HG03135 (cell line): ENCODE data around the gene IMPDH1.

Experiments used
- ATAC-seq: cut with Tn5 transposase; IDR thresholded peaks from one replicate; pipeline ENCODE4 v1.9.1; 2021; ENCODE audit warnings: mild to moderate bottlenecking, moderate library complexity; ENCODE audit not compliant: unreplicated experiment

Gene IMPDH1

DNA sequence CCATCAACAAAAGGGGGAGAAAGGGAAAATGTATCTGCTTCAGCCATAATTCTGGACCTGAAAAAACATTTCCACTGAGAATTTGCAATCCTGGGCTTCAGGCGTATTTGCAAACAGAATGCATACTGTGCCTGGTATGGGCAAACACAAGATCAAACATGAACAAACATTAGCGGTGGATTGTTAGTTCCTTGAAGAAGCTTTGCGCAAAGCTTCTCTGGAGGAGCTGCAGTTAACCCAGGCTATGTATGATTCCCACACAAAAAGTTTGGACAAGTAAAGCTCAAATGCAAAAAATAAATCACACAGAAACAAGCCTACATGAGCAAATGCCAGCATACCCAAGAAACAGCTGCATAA is 25.5 kb upstream of the IMPDH1 start:
- ATAC-seq, result no peak

DNA sequence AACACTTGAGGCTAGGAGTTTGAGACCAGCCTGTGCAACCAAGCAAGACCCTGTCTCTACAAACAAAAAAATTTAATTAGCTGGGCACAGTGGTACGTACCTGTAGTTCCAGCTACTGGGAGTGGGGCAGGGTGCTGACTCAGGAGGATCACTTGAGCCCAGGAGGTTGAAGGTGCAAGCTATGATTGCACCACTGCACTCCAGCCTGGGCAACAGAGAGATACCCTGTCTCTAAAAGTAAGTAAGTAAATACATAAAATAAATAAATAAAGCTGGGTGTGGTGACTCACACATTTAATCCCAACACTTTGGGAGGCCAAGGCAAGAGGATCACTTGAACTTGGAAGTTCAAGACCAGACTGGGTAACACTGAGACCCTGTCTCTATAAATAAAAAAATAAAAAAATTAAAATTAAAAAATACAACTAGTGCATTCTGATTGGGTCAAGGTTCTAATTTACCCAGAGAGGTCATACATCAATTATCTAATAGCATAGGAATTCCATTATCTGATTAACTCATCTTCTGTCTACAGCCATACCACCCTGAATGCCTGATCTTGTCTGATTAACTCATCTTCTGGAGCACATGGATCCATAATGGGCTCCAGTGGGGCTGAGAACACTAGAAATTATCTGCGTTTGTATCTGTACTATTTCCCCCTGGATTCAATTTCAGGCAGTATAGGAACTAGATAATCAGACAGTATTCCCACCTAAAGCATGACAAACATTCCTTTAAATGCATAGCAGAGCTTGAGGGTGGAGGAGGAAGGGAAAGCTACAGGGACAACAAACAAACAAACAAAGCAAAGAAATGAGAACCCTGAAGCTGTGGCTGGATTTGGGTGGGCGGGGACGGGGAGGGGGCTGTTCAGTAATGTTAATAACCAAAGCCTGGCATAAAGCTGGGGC is 24.9 kb upstream of the IMPDH1 start:
- ATAC-seq, result no peak

DNA sequence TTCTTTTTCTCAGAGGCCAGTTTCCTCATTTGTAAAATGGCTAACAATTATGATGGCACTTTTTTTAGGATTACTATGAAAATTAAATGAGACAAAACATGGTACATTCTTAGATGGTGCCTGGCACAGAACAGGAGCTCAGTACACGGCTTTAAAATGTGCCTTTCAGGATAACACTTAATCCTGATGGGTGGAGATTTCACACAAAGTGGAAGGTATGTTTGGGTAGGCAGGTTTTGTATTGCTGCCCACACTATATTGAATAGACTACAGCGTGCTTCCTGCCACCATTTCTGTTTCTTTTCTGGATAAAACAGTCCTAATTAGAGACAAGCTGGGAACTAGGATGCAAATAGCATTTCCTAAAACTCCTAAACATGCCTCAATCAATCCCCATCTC is 22.0 kb upstream of the IMPDH1 start:
- ATAC-seq, result no peak

DNA sequence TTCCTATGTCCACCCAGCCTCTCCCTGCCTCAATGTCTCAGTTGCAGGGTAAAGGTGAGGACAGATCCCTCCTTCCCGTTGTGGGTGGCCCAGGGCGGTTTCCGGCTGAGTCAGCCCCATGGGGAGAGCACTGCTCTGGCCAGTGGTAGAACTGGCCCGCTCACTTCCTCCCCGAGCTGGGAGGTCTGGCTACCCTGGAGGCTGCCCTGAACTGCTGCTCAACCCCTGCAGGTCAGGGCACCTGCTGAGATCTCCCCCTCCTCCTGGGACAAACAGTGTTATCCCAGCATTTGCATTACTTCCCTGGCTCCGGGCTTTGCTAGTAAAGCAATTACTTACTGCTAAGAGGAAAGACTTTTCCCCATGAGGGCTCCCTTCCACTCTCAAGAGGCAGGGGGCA is 21.4 kb upstream of the IMPDH1 start:
- ATAC-seq, result no peak

DNA sequence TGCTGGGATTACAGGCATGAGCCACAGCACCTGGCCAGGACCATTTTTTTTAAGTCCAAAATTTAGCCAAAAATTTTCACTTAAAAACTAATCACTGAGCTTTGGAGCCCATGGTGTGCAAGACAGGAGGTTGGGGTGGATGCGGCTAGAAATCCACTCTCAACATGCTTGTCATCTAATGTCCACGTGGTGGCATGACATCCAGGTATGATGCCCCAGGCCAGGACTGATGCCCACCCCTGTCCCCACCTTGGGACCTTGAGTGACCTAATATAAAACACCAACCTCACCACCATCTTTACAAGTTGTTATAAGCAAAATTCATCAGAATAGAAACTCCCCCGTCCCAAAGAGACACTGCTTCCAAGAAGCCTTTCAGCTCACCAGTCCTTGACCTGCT is 20.4 kb upstream of the IMPDH1 start:
- no peak for ATAC-seq

DNA sequence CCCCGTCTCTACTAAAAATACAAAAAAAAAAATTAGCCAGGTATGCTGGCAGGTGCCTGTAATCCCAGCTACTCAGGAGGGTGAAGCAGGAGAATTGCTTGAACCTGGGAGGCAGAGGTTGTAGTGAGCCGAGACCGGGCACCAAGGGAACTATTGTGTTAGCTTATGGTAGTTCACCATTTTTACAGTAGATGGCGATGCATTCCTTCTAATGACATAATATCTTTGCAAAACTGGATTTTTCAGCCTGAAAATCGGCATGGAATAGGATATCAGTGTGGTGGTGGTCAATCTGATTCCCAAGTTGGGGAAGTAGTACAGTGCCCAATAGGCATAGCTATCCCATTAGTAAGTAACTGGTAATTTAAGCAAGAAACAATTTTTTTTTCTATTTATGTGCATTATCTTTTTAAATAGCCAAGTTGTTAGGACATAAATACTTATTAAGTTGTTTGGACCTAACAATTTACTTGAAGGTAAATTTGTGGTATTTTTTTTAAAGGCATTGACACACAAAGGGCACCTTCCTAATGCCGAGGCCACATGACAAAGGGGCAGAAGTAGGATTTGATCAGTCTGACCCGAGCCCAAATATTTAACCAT is 17.6 kb upstream of the IMPDH1 start:
- ATAC-seq, result no peak

DNA sequence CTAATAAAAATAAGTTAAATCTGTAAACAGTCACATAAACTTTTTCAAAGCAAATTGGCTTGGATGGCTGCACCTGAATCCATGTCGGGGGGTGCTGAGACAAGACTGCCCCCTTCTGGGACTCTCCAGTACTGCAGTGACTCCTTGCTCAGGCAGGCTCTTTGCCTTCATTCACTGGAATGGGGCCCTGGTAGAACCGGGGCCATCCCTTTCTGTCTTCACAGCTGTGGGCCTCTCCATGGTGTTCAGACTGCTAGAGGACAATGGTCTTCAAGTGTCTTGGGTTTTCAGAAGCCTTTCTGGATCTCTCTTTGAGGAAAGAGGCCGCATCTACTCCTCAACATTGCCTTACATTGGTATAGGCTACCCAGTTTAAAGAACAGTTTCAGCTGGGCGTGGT is 16.1 kb upstream of the IMPDH1 start:
- ATAC-seq, result no peak

DNA sequence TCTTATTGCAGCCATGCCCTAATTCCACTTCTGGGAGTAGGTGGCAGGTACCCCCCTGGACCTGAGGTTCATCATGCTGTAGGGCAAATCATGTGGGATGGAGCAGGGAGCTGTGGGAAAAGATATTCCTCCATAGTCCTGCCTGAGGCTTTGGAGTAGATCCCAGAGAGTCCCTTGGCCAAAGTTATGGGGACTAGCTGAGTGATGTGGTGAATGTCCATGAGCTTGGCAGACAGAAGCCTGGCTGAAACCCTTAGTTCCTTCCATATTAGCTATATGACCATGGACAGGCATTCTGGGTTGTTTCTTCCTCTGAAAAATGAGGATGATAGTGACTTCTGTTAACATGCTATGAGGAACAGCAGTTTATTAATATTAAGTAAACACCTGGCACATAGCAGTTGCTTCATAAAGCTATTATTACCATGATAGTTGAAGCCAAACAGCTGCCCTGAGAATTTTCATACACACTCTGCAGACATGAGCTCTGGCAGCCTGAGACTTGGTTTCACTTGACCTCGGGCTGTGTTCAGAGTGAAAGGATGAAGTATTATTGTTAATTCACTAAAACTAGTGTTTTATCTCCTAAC is 15.0 kb upstream of the IMPDH1 start:
- ATAC-seq, result no peak

DNA sequence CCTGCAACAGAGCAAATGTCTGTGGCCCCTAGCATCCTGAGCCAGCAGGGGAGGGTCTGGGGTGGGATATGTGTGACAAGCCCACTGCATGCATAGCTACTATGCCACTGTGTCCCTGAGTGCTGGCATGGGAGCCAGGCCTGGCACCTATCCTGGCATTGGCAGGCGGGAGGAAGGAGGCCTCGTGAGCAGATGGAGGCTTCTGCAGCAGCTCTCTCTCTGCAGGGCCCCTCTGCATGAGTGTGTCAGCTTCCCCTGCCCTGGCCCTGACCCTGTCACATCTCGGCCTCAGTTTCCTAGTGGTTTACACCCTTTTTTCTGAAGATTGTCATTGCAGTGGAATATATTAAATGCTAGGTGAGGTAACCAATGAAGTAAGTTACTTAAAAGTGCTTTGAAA is 13.1 kb upstream of the IMPDH1 start:
- no peak for ATAC-seq

DNA sequence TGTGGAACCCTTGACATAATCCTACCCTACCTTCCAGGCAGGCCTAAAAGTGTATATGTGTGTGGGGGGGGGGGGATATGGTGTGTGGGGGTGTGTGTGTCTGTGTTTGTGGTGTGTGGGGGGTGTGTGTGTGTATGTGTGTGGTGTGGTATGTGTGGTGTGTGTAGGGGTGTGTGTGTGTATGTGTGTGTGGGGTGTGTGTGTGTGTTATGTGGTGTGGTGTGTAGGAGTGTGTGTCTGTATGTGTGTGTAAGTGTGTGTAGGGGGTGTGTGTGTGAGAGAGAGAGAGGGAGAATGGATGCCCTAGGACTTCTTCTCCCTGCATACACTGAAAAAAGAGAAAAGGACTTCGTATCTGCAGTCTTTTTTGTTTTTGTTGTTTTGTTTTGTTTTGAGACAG is 12.3 kb upstream of the IMPDH1 start:
- no peak for ATAC-seq

DNA sequence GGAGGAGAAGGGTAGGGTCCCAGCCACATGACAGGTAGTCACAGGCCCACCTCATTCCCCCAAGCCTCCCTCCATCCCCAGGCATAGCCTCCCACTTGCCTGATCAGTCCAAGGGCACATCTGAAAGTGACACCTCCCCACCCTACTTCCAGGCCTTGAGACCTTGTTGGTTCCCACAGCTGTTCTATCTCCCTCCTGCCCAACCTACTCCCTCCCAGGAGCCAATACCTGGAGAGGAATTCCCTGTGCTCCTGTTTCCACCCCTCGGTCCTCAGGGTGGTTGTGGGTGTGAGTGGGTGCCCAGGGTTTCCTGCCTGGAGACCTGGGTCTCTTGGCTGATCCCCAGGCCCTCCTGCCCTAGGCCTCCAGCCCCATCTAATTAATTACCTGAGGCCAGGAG is 11.6 kb upstream of the IMPDH1 start:
- no peak for ATAC-seq

DNA sequence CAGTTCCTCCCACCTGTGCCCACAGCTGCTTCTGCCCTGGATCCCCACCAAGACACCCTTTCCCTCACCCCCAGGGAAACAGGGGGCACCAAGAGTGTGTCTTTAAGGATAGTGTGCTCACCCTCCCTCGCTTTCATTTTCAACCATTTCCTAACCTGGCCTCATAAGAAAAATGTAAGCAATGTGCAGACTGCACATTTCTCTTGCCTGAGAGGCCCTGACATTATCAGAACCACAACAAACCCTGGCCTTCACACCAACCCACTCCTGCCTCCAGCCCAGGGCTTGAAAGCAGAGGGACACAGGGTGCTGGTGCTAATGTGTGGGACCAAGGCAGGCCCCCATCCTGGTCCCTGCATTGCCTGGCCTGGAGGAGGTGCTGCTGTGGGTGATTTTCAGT is 11.0 kb upstream of the IMPDH1 start:
- no peak for ATAC-seq

DNA sequence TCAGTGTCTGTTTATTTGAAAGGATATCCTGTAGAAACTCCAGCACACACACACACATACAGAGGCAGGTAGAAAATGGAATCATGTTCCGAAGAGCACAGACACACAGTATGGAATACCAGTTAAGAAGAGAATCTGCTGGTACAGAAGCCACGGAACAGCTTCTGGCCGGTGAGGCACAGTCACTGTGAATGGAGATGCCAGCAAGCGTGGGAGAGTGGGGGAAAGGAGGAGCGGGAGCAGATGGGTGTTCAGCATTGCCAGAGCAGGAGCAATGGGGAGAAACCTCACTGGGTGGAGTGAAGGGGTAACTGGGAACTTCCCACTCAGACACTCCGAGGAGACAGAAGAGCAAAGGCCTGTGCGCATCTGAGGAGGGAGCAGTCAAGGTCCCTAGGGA is 9.5 kb upstream of the IMPDH1 start:
- no peak for ATAC-seq

DNA sequence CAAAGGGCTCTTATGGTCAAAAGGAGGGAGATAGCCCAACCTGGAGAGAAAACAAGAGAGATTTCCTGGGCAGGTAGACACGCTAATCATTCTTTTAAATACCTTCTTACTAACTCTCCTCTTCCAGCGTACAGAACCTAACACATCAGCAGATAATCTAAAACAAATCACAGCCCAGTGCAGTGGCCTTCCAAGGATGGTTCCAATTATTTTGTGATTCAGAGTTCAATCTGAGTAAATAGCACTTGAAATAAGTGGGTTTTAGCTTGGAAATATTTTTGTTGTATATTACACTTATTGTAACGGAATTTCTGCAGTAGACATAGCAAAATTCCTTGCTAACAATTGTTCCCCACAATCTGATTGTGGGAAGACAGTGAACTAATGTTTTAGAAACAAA is 7.3 kb upstream of the IMPDH1 start:
- no peak for ATAC-seq

DNA sequence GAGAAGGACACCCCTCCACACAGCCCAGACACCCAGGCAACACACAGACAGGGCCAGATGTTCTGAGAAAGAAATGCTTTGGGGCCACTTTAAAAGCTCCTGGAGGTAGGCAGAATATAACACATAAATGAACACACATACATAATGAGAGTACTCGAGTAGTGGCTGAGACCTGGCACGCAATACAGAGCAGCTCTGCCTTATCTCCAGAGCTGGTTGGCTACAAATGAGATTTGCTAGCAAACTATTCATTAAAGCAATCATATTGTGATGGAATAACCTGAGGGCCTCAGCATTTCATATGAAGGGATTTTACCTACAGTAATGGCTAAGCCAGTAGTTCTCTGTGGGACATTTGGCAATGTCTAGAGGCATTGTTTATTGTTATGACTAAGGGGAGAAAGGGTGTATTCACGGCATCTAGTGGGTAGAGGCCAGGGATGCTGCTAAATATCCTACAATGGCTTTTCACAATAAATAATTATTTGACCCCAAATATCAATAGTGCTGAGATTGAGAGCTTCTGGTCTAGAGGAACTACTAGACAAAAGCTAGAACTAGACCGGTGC is 5.5 kb upstream of the IMPDH1 start:
- ATAC-seq, result no peak

DNA sequence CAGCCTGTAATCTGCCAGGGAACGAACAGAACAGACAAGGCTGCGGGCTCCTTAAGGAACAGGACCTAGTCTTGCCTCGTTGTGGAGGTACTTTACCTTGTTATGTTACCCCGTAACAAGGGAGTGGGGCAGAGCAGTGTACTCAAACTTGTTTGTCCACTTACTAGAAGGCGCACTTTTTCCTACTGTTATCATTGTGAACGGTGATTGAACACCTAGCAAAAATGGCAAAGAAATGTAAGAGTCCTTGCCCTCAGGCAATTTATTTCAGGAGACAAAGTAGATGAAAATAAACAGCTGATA is 620 bp upstream of the IMPDH1 start:
- no peak for ATAC-seq

DNA sequence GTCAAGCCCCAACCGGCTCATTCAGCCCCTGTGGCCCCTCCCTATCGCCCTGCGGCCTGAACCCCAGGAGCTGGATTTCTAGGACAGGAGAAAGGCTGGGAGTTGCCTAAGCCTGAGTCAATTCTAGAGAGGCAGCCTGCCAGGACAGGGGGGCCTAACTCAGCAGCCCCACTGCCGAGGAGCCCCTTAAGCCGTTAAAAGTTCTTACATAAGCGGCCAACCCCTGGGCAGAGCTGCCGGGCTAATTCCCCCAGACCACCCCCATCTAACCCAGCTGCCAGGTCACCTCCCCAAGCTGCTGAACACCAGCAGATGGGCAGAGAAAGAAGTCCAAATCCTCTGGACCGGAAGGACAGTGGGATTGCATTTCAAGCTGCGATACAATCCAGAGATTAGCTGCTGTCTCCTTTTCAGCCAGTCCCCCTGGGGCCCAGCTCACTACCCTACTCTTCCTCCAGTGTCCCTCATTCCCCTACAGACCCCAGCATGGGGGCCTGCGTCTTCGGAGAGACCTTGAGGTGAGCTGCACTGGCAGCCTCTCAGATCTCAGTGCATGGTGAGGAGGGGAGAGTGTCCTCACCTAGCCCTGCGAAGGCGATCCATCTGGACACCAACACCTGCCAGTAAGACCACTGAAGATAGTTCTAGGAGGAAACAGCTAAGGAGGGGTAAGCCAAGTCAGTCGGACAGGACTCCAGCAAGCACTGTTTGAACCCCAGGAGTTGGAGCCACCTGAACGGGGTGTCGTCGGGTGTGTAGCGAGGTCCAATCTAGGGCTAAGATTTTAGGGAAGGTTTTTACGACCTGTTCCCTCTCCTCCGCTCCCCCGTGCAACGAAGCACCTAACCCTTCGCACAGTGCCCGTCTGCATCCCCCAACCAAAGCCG is 830 bp downstream of the IMPDH1 start:
- ATAC-seq, result no peak

DNA sequence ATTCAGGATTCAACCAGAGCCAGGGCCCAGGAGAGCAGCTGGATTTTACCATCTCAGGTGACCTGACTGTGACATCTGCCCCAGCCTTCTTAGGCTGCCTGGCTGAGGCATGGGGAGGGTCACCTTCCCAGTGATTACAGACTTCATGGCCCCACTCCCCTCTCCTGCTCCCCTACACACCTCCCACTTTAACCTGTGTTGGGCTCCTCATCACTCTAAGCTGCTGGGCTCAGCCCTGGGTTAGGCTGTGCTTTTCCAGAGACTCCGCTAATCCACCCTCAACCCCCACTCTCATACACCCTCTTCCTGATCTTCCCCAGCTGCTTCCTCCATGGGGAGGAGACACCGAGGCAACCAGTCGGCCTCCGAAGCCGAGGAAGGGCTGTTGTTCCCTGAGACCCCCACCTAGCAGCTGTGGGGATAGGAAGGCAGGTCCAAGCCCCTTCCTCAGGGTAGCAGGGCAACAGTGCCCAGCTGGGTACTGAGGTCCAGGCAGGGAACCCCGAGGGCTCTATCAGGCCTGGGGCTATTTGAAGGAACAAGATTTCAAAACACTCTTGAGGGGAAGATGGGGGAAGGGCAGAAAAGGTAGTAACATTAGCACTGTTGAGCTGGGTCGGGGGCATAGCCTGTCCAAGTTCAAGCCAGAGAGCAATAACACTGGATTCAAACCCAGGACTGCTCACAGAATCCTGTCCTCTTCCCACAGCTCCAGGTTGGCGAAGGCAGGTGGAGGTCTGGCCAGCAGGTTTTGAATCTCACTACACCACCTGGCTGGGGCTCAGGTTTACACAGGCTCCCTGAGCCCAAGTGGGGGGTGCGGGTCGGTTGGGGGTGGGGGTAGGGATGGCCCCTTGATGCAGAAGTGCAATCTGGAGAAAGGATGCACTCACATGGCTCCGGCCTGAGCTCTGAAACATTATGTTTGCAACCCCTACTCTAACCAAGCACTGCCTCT is 1.8 kb downstream of the IMPDH1 start:
- no peak for ATAC-seq

DNA sequence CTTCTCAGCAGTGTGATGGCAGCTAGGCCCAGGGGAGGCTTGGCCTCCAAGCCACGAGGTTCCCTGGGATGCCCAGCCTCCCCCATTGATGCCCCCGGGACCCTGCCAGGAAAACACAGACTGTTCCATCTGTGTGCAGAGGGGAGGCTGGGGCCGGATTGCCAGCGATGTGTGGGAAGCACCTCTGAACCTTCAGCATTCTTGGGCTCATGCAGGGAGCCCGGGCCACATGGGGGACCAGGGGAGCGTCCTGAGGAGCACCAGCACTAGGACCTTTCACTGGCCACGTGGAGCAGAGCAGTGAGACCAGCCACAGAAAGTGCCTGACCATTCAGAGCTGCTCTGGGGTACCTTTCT is 2.6 kb downstream of the IMPDH1 start:
- no peak for ATAC-seq
